ENCODE measurements around the gene DONSON. TPM values are rescaled to one million over a fixed set of nuclear protein-coding genes. Genes with fewer than 3 reads are reported as not detected.

DONSON gene
- total and polyA plus RNA-seq, 9 of the 15 experiments (the other 6 are each of a cell fraction or from before 2014, with no cell fraction given): 26.7 to 124 (median 62.6) TPM

- TF ChIP-seq HMG20A (CRISPR knock-in tag; conservative IDR thresholded peaks at IDR 0.05) (0 out of 2 replicates have a peak, but pooled peaks have one; percentile 5), USF2 (CRISPR knock-in tag; IDR thresholded peaks at IDR 0.05) (no peak), CXXC5 (CRISPR knock-in tag; IDR thresholded peaks at IDR 0.05) (peak; percentile 79), ZZZ3 (IDR thresholded peaks at IDR 0.05) (0 out of 2 replicates have a peak, but pooled peaks have one; percentile 16), ZNF143 (CRISPR knock-in tag; IDR thresholded peaks at IDR 0.05) (no peak), CHCHD3 (CRISPR knock-in tag; IDR thresholded peaks at IDR 0.05) (0 out of 2 replicates have a peak, but pooled peaks have one; percentile 20), ZNF695 (CRISPR knock-in tag; IDR thresholded peaks at IDR 0.05) (no peak), NONO (IDR thresholded peaks at IDR 0.05; ENCODE audit: low read depth in 2 of 2, low read length in 1 of 2) (peak; percentile 59 to 65; a peak in 2 of 4 replicates), SRSF1 (IDR thresholded peaks at IDR 0.05; ENCODE audit: low read depth, low read length) (no peak), ZNF584 (CRISPR knock-in tag; IDR thresholded peaks at IDR 0.05; ENCODE audit: low read depth) (no peak), KLF13 (tag; IDR thresholded peaks at IDR 0.05; ENCODE audit: borderline replicate concordance, low read depth) (peak; percentile 92), SPI1 (IDR thresholded peaks at IDR 0.05; ENCODE audit: borderline replicate concordance, low read depth, low read length) (0 out of 2 replicates have a peak, but pooled peaks have one; percentile 1), NFRKB (IDR thresholded peaks at IDR 0.05; ENCODE audit: low read depth) (no peak), TBP (optimal IDR thresholded peaks at IDR 0.05; ENCODE audit: low read depth, low read length) (peak; percentile 92), IRF2 (CRISPR knock-in tag; IDR thresholded peaks at IDR 0.05) (no peak), ZC3H8 (IDR thresholded peaks at IDR 0.05) (0 out of 2 replicates have a peak, but pooled peaks have one; percentile 59)
- TF ChIP-seq, protein P1, sequence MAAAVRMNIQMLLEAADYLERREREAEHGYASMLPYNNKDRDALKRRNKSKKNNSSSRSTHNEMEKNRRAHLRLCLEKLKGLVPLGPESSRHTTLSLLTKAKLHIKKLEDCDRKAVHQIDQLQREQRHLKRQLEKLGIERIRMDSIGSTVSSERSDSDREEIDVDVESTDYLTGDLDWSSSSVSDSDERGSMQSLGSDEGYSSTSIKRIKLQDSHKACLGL (CRISPR knock-in tag; IDR thresholded peaks at IDR 0.05; ENCODE audit: borderline replicate concordance, poor library complexity, severe bottlenecking): peak; percentile 80
- TF ChIP-seq, protein P2, sequence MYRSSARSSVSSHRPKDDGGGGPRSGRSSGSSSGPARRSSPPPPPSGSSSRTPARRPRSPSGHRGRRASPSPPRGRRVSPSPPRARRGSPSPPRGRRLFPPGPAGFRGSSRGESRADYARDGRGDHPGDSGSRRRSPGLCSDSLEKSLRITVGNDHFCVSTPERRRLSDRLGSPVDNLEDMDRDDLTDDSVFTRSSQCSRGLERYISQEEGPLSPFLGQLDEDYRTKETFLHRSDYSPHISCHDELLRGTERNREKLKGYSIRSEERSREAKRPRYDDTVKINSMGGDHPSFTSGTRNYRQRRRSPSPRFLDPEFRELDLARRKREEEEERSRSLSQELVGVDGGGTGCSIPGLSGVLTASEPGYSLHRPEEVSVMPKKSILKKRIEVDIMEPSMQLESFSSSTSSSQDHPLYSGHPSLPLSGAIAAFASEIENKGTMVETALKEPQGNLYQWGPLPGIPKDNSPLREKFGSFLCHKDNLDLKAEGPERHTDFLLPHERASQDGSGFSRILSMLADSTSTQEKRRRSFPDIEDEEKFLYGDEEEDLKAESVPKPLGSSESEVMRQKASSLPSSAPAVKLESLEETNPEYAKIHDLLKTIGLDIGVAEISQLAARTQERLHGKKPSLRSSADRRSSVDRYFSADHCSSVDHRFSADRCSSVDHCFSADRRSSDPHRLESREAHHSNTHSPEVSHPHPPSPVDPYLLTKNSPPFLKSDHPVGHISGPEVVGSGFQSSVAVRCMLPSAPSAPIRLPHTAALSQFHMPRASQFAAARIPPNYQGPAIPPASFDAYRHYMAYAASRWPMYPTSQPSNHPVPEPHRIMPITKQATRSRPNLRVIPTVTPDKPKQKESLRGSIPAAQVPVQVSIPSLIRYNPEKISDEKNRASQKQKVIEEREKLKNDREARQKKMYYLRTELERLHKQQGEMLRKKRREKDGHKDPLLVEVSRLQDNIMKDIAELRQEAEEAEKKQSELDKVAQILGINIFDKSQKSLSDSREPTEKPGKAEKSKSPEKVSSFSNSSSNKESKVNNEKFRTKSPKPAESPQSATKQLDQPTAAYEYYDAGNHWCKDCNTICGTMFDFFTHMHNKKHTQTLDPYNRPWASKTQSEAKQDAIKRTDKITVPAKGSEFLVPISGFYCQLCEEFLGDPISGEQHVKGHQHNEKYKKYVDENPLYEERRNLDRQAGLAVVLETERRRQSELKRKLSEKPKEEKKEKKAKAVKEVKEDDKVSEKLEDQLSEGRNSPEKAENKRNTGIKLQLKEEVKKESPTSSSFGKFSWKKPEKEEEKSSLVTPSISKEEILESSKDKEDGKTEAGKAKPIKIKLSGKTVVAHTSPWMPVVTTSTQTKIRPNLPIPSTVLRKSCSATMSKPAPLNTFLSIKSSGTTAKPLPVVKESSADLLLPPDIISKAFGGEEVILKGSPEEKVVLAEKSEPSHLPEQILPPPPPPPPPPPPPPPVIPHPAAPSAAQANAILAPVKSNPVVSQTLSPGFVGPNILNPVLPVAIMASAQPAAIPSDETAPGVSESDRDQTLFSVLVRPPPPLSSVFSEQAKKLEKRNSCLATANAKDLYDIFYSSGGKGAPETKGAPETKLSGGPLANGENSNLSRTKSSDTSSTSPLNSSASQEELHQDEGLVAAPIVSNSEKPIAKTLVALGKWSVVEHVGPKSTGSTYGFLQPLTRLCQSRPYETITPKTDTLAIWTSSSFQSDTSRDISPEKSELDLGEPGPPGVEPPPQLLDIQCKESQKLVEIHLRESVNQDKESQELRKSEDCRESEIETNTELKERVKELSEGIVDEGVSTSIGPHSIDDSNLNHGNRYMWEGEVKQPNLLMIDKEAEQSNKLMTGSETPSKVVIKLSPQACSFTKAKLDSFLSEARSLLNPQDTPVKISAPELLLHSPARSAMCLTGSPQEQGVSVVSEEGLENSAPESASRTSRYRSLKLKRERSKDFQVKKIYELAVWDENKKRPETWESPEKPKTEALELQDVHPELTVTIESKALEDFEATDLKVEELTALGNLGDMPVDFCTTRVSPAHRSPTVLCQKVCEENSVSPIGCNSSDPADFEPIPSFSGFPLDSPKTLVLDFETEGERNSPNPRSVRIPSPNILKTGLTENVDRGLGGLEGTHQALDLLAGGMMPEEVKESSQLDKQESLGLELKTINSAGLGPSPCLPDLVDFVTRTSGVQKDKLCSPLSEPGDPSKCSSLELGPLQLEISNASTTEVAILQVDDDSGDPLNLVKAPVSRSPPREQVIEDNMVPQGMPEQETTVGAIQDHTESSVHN (IDR thresholded peaks at IDR 0.05; ENCODE audit: borderline replicate concordance in 1 of 2, low read depth in 1 of 2): no peak
These were observed 46.5 kb downstream of the DONSON start, which contains the start of gene GART (continued) for GRCh38 chr21:33541756-33542639.
